ENCODE measurements around the gene NACC2.

Gene NACC2

DNA sequence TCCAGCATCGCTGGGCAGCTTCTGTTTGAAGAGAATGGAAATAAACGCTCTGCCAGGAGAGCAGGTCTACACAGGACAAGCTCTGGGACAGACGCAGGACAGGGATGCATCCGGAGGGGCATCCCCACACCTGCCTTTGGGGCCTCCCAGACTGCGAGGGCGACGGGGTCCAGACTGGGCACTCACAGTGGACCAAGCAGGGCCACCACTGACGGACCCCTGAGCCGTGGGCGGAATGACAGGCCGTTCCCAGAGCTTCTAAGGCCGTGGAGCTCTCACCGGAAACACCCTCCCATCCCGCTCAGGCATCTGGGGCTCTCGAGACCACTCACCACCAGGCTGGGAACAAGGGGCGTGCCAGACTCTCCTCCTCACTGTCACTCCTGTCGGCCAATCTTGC, 34.1 kb upstream of the NACC2 start:
- ATAC-seq = no peak

DNA sequence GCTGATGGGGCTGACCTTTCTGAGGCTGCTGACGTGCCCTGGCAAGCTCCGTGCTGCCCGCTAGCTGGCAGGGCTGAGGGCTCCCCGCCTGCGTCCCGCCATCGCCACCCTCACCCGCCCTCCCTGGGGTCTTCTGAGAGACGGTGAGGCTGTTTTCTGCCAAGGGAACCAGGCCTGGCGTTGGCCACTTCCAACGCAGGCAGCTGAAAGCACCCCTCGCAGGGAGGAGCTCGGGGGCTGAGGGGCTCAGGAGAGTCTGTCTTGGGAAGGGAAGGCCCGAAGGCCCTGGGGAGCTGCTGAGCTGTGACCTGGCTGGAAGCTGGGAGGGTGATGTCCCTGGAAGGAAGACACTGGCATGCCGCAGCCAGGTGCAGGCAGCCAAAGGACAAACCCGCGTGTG, 33.3 kb upstream of the NACC2 start:
- no peak for ATAC-seq

GRCh38 chr9:136127313-136127712, 32.2 kb upstream of the NACC2 start:
- ATAC-seq = no peak

- no peak for ATAC-seq
These were observed 30.0 kb upstream of the NACC2 start for GRCh38 chr9:136124976-136125692.

GRCh38 chr9:136122425-136123383, 27.6 kb upstream of the NACC2 start:
- ATAC-seq = peak in 1 of 2 donors; percentile 22

DNA sequence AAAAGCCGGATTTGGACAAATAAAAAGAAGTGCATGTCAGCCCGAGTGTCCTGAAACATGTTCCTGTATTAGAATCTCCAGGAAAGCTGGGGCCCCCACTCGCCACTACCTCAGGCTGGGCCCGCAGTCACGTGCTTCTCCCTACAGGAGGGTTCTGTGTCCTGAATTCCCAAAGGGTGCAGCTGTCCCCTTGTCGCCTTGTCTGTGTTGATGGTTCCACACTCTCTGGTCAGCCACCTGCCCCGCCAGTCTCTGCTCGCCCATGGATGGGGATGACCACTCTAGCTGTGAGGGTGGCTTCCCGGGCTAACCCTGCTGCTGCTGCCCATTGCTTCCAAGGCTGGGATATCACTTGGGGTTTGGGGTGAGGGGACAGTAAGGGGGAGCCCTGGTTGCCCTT, 26.7 kb upstream of the NACC2 start:
- no peak for ATAC-seq

DNA sequence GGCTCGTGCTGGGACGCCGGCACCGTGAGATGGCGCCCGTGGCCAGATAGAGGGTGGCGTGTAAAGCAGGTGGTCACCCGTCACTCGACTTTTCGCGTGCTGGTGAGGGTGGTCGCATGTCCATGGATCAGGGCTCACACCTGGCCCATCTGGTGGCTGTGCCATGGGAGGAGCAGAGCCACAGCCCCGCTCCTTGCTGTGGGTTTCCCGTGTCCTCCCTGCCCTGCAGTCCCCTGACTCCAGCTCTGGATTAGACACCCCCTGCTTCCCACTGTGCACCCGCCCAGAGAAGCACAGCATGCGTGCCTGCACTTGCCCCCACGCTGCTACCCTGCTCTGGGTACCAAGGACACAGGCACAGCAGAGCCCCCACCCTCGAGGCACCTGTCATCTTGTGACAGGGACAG, 25.4 kb upstream of the NACC2 start:
- no peak for ATAC-seq

GRCh38 chr9:136119883-136120393, 24.8 kb upstream of the NACC2 start:
- ATAC-seq = no peak

DNA sequence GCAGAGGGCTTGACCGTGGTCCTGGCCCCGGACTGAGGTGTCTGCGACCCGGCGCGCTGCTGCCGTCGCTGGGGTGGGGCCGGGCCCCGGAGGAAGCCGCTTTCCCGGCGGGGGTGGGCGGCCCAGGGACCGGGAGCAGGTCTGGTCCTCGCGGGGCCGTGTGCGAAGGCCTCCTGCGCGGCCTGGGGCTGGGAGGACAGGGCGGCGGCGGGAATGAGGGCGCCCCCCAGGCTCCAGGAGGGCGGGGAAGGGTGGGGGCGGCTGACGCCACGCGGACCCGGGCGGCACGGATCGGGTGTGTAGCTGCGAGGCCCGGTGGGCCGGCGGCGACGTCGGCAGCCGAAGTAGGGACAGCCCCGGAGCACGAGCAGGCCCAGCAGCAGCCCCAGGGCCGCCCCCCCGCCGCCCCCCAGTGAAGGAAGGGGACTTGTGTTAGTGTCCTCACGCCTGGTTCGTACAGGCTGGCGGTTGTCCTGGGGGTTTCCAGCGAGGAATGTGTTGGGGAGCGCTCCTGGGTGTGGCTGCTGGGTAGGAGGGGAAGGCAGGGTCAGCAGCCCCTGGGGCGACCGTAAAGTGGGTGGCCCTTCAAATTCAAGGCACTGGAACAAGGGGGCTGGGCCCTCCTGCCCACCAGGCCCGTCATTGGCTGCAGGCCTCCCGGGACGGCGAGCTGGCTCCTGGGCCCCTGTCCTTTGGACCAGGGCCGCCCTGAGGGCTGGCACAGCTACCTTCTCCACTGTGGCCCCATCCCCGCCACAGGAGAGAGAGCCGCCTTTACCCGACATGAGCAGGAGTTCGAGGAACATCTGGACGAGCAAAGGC, 24.2 kb upstream of the NACC2 start:
- peak; percentile 17 to 26 for ATAC-seq

DNA sequence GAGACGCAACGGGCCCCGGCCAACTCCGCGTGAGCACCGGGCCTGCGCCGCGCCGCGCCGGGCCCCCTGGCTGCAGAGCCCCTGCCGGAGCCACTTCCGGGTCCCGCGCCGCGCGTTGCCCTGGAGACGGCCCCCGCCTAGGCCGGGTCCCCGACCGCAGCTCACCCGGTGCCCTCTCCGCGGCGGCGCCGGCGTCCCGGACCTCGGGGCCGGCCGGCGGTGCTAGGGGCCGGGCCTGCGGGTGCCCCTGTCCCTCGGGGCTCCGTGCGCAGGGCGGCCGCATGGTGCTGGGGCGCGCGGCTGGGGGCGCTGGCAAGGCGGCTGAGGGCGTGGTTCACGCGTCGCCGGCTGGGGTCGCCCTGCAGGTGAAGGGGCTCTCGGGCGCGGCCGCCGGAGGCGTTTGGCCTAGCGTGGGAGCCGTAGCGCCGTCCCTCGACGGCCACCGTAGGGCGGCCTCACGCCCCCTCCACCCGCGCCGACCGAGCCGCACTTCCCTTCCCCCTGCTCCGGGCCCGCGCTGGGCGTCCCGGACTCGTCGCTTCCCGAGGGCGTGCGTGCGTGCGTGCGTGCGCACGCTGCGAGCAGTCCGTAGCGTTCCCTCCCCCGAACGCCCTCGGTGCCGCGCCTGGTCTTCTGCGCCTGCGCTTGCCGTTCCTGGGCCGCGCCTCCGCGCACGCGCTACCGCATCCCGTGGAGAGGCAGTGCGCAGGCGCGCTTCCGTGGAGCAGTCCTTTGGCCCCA, 23.4 kb upstream of the NACC2 start, which contains the start of gene TMEM250:
Gene TMEM250, minus strand, starts transcription at position 556 of the 741 bp plus-strand sequence. CDS start 1,975 bp downstream, outside the sequence.
- peak; percentile 91 for ATAC-seq

DNA sequence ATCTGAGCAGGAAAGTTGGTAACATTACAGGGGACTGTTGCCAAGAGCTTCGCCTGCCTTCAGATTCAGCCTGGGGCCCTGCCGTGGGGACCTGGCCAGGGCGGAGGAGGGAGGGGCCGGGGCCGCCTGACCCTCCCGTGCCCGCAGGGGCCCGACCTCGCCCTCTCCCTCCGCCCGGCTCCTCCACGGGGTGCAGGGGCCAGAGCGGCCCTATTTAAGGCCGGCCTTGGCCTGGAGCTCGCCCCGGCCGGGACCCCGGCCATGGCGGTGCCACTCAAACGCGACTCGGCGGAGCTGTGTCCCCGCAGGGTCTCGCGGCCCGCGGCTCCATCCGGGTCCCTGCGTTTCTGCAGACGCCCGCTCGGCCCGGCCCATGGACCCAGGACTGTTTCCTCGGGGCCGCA, 22.8 kb upstream of the NACC2 start:
- no peak for ATAC-seq

DNA sequence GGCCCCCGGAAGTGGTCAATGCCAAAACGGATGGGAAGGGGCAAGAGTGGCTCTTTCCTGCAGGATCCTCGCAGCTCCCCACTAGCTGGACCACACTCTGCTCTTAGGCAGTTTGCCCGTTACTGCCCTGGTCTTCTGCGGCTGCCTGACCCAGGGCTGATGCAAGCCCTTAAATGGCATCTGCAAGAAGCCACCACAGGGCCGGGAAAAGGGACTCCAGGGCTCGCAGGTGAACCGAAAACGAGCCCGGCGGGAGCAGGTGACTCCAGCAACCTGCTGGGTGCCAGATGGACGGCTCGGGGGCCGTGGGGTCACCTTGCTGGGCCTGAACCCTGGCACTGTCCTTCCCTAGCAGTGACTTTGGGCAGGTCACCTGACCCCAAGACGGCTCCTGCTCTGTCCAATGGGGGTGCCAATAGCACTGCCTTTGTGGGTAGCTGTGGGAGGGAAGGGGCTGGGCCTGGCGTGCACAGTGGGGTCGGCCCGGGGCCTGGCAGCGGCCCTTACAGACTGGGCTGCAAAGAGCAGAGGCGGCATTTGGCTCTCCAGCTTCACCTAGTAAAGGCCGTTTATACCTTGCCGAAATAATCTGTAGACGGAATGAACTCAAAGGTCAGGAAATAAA, 22.3 kb upstream of the NACC2 start:
- no peak for ATAC-seq

- ATAC-seq = no peak
These were observed 21.4 kb upstream of the NACC2 start for GRCh38 chr9:136116360-136117098.

GRCh38 chr9:136115641-136116359, 20.7 kb upstream of the NACC2 start:
- ATAC-seq = no peak

DNA sequence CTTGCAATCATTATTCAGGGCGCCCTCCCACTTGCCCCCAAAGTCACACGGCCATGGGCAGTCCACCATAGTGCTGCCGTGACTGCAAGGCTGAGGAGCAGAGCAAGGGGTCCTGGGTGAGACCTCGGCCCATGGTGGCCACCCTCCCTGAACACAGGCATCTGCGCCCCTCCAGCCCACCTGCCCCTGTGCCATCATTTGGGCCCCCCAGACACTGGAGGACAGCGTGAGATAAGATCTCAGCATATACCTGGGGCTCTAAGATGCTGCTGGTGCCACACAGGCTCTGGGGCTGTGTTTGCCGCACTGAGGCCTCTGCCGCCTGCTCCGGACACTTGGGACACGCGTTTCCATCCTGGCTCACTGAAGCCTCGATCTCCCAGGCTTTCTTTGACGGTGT, 20.1 kb upstream of the NACC2 start:
- ATAC-seq = no peak

- ATAC-seq = no peak
These were observed 19.5 kb upstream of the NACC2 start for GRCh38 chr9:136114610-136115009.

GRCh38 chr9:136112541-136112940, 17.5 kb upstream of the NACC2 start:
- no peak for ATAC-seq

GRCh38 chr9:136111910-136112309, 16.8 kb upstream of the NACC2 start:
- no peak for ATAC-seq

- ATAC-seq = no peak
These were observed 16.1 kb upstream of the NACC2 start for GRCh38 chr9:136111190-136111589.
